Smooth muscle cell (in vitro differentiated cells): ENCODE measurements around the gene MTMR3. TPM values are rescaled to one million over a fixed set of nuclear protein-coding genes. Genes with fewer than 3 reads are reported as not detected.

Experiments
- DNase-seq: peaks from one replicate; lab custom pipeline; 2025; ENCODE audit not compliant: unreplicated experiment; lab: John Stamatoyannopoulos, UW
- H2AFZ ChIP-seq: fragments of 200-600 bp; sonication (generic); 2 replicates; pipeline ENCODE4 v1.6.0; 2016; ENCODE audit warnings: antibody characterized with exemption, low read depth, mild to moderate bottlenecking
- H3F3A ChIP-seq: fragments of 200-600 bp; sonication (generic); 2 replicates; pipeline ENCODE4 v1.6.0; 2017; ENCODE audit warnings: antibody characterized with exemption, low read depth
- H3K27ac ChIP-seq: fragments of 200-600 bp; sonication (generic); 2 replicates; pipeline ENCODE4 v1.5.1; 2016; ENCODE audit warnings: low read depth, mild to moderate bottlenecking
- H3K27me3 ChIP-seq: fragments of 200-600 bp; sonication (generic); 2 replicates; pipeline ENCODE4 v1.6.1; 2016; ENCODE audit warnings: low read depth, mild to moderate bottlenecking
- H3K36me3 ChIP-seq: fragments of 200-600 bp; sonication (generic); 2 replicates; pipeline ENCODE4 v1.5.1; 2016; ENCODE audit warnings: low read depth
- H3K4me1 ChIP-seq: fragments of 200-600 bp; sonication (generic); 2 replicates; pipeline ENCODE4 v1.5.1; 2016; ENCODE audit warnings: low read depth
- H3K4me2 ChIP-seq: fragments of 200-600 bp; sonication (generic); 2 replicates; pipeline ENCODE4 v1.6.0; 2016; ENCODE audit warnings: mild to moderate bottlenecking
- H3K4me3 ChIP-seq: fragments of 200-600 bp; sonication (generic); 2 replicates; pipeline ENCODE4 v1.5.1; 2016; ENCODE audit warnings: mild to moderate bottlenecking
- H3K79me2 ChIP-seq: fragments of 200-600 bp; sonication (generic); 2 replicates; pipeline ENCODE4 v1.6.0; 2016; ENCODE audit warnings: low read depth, mild to moderate bottlenecking
- H3K9ac ChIP-seq: fragments of 200-600 bp; sonication (generic); 2 replicates; pipeline ENCODE4 v1.6.0; 2016; ENCODE audit warnings: low read depth
- H3K9me3 ChIP-seq: fragments of 200-600 bp; sonication (generic); replicated peaks from 2 replicates; pipeline ENCODE4 v1.5.1; 2016; ENCODE audit warnings: low read depth
- H4K20me1 ChIP-seq: fragments of 200-600 bp; sonication (generic); 2 replicates; pipeline ENCODE4 v1.6.0; 2016; ENCODE audit warnings: low read depth
- CTCF ChIP-seq: fragments of 200-600 bp; sonication (generic); IDR thresholded peaks from 2 replicates; pipeline ENCODE4 v1.5.1; 2017; ENCODE audit warnings: borderline replicate concordance, mild to moderate bottlenecking, antibody characterized with exemption; ENCODE audit not compliant: insufficient read depth, poor library complexity, severe bottlenecking
- WGBS: methylation state at CpG from one replicate; pipeline ENCODE4 v1.1.7; 2016; ENCODE audit warnings: low lambda C conversion rate; 5-methylcytosine and 5-hydroxymethylcytosine counted together
- polyA plus RNA-seq: library from polyadenylated mRNA; unstranded; fragments of >200 nt; fragmentation: Nextera tagmentation; extraction: Ambion mirVana; gene quantifications from 2 replicates; pipeline ENCODE4 v1.2.1, GENCODE V29; 2016
- total RNA-seq: library from RNA; depleted of rRNA; stranded (reverse); fragments of >200 nt; gene quantifications from 2 replicates; pipeline ENCODE4 v1.2.3, GENCODE V29; 2014

The MTMR3 gene
- total and polyA plus RNA-seq, 2 experiments from 2014 or later: 15.8 to 48.9 TPM

GRCh38 chr22:30021338-30021737 is 138.4 kb downstream of the MTMR3 start:
- WGBS: 98% methylated on average over 3 of the region's 3 CpGs
- Histone ChIP-seq H3K27ac (no peak overlapping the region), H4K20me1 (peaks cover 2% of the 10 kb centered on the region), H3K27me3 (no peaks in the 10 kb centered on the region), H3K4me3 (no peak overlapping the region), H3K9ac (no peak overlapping the region), H3K4me1 (no peaks in the 10 kb centered on the region), H3K36me3 (peaks cover 18% of the 10 kb centered on the region), H3K4me2 (no peak overlapping the region), H2AFZ (no peak overlapping the region), H3K79me2 (no peaks in the 10 kb centered on the region), H3F3A (no peaks in the 10 kb centered on the region), H3K9me3 (no peaks in the 10 kb centered on the region)
- no peak for DNase-seq
- no peak for TF ChIP-seq CTCF

GRCh38 chr22:30021881-30022619 is 139.1 kb downstream of the MTMR3 start:
- no peak for DNase-seq
- Histone ChIP-seq H3K27ac (no peak overlapping the region), H3K79me2 (no peaks in the 10 kb centered on the region), H3K4me2 (no peak overlapping the region), H3K9ac (no peak overlapping the region), H3K36me3 (peaks cover 14% of the 10 kb centered on the region), H3F3A (no peaks in the 10 kb centered on the region), H3K4me3 (no peak overlapping the region), H3K4me1 (no peaks in the 10 kb centered on the region), H3K27me3 (no peaks in the 10 kb centered on the region), H3K9me3 (no peaks in the 10 kb centered on the region), H4K20me1 (peaks cover 2% of the 10 kb centered on the region), H2AFZ (no peak overlapping the region)
- 97% methylated on average over 8 of the region's 8 CpGs for WGBS
- TF ChIP-seq CTCF: no peak

GRCh38 chr22:30023099-30023660 is 140.2 kb downstream of the MTMR3 start:
- Histone ChIP-seq H4K20me1 (peaks cover 2% of the 10 kb centered on the region), H2AFZ (no peak overlapping the region), H3F3A (no peaks in the 10 kb centered on the region), H3K4me1 (no peaks in the 10 kb centered on the region), H3K27ac (no peak overlapping the region), H3K4me3 (no peak overlapping the region), H3K79me2 (no peaks in the 10 kb centered on the region), H3K9me3 (no peaks in the 10 kb centered on the region), H3K9ac (no peak overlapping the region), H3K4me2 (no peak overlapping the region), H3K27me3 (no peaks in the 10 kb centered on the region), H3K36me3 (peaks cover 10% of the 10 kb centered on the region)
- WGBS: 95% methylated on average over 4 of the region's 4 CpGs
- no peak for TF ChIP-seq CTCF
- DNase-seq: no peak

GRCh38 chr22:30024231-30024630 is 141.3 kb downstream of the MTMR3 start:
- no peak for TF ChIP-seq CTCF
- H3K4me3 ChIP-seq: no peak overlapping the region
- no peaks in the 10 kb centered on the region for H3F3A ChIP-seq
- H3K36me3 ChIP-seq: peaks cover 10% of the 10 kb centered on the region
- no peak overlapping the region for H3K27ac ChIP-seq
- H3K79me2 ChIP-seq: no peaks in the 10 kb centered on the region
- DNase-seq: no peak
- no peaks in the 10 kb centered on the region for H3K4me1 ChIP-seq
- 97% methylated on average over 5 of the region's 5 CpGs for WGBS
- no peaks in the 10 kb centered on the region for H3K27me3 ChIP-seq
- H3K9ac ChIP-seq: no peak overlapping the region
- no peak overlapping the region for H2AFZ ChIP-seq
- H4K20me1 ChIP-seq: peaks cover 2% of the 10 kb centered on the region
- H3K9me3 ChIP-seq: no peaks in the 10 kb centered on the region
- H3K4me2 ChIP-seq: no peak overlapping the region
